ENCODE measurements around the gene ARSG.

DNA sequence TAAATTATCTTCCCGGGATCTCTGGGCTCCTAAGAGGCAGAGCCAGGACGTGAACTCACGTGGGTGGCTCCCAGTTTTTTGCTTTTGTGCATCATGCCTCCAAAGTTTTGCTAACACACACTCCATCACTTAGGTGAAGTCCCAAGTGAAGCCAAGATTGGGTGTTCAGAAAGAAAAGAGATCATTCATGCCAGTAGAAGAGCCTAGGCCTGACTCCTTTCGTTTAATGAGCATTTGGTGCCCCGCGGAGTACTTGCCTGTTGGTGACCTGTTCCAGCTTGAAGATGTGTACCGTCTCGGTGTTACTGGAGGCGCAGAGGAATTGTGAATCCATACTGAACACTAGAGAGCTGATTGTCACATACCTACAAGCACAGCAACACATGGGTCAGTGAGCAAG, 141.9 kb downstream of the ARSG start:
- TF ChIP-seq MEF2A (IDR thresholded peaks at IDR 0.05; ENCODE audit: borderline replicate concordance, low read depth) (no peak), POLR2AphosphoS5 (IDR thresholded peaks at IDR 0.05; ENCODE audit: low read depth, low read length) (no peak), EP300 (IDR thresholded peaks at IDR 0.05; ENCODE audit: borderline replicate concordance in 1 of 2, low read depth in 1 of 2, low read length in 1 of 2) (no peak), USF1 (IDR thresholded peaks at IDR 0.05; ENCODE audit: borderline replicate concordance, low read depth) (no peak), JUND (IDR thresholded peaks at IDR 0.05) (no peak), FOXM1 (IDR thresholded peaks at IDR 0.05; ENCODE audit: low read depth) (no peak), GABPA (IDR thresholded peaks at IDR 0.05; ENCODE audit: low read depth) (no peak), MXI1 (IDR thresholded peaks at IDR 0.05; ENCODE audit: low read depth, low read length) (no peak), NFIC (IDR thresholded peaks at IDR 0.05; ENCODE audit: borderline replicate concordance) (no peak), RAD21 (IDR thresholded peaks at IDR 0.05; ENCODE audit: low read length) (no peak), EZH2phosphoT487 (IDR thresholded peaks at IDR 0.05; ENCODE audit: borderline replicate concordance, low read depth) (no peak), RXRA (IDR thresholded peaks at IDR 0.05; ENCODE audit: borderline replicate concordance, low read depth) (no peak), SIN3A (IDR thresholded peaks at IDR 0.05; ENCODE audit: borderline replicate concordance, low read depth, low read length) (no peak)
- TF ChIP-seq, protein P1, sequence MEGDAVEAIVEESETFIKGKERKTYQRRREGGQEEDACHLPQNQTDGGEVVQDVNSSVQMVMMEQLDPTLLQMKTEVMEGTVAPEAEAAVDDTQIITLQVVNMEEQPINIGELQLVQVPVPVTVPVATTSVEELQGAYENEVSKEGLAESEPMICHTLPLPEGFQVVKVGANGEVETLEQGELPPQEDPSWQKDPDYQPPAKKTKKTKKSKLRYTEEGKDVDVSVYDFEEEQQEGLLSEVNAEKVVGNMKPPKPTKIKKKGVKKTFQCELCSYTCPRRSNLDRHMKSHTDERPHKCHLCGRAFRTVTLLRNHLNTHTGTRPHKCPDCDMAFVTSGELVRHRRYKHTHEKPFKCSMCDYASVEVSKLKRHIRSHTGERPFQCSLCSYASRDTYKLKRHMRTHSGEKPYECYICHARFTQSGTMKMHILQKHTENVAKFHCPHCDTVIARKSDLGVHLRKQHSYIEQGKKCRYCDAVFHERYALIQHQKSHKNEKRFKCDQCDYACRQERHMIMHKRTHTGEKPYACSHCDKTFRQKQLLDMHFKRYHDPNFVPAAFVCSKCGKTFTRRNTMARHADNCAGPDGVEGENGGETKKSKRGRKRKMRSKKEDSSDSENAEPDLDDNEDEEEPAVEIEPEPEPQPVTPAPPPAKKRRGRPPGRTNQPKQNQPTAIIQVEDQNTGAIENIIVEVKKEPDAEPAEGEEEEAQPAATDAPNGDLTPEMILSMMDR (IDR thresholded peaks at IDR 0.05) = no peak

Data from SK-N-SH (cell line).